ENCODE results near the gene AKAP12.

DNA sequence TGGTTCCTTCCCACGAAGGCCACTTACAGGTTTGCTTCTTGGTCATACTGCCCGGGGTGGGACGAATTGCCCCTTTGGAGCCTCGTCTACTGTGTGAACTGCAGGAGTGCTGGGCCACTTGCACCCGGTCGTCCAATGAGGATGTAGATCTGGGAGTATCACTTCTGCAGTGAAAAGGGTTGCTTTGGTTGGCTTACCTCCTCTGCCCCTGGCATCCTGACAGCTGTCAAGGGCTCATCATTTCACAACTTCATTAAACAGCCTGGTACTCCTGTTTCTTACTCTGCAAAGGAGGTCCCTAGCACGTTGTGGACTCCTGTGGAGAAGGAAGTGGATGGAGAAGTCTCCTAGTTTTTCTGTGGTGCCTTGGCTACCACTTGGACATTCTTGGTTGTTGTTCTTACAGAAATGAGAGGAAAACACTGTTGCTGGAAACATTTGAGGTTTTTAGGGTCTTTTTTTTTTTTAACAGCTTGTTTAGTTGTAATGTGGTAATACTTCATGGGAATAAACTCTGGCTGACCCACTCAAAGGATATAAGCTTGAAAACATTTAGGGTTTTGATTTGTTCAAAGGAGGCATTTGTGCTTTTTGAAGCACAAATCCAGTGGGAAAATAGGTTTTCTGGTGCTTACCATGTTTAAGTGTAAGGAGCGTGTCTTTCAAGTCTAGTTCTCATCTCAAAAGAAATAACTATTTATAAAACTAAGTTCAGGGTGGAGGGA, 60.7 kb downstream of the AKAP12 start:
- TF ChIP-seq, protein P1, sequence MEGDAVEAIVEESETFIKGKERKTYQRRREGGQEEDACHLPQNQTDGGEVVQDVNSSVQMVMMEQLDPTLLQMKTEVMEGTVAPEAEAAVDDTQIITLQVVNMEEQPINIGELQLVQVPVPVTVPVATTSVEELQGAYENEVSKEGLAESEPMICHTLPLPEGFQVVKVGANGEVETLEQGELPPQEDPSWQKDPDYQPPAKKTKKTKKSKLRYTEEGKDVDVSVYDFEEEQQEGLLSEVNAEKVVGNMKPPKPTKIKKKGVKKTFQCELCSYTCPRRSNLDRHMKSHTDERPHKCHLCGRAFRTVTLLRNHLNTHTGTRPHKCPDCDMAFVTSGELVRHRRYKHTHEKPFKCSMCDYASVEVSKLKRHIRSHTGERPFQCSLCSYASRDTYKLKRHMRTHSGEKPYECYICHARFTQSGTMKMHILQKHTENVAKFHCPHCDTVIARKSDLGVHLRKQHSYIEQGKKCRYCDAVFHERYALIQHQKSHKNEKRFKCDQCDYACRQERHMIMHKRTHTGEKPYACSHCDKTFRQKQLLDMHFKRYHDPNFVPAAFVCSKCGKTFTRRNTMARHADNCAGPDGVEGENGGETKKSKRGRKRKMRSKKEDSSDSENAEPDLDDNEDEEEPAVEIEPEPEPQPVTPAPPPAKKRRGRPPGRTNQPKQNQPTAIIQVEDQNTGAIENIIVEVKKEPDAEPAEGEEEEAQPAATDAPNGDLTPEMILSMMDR (IDR thresholded peaks at IDR 0.05) = no peak
- no peak for TF ChIP-seq POLR2AphosphoS5 (IDR thresholded peaks at IDR 0.05)
